ENCODE measurements around the gene TMEM50B. TPM values are rescaled to one million over a fixed set of nuclear protein-coding genes. Genes with fewer than 3 reads are reported as not detected.

Gene TMEM50B
- total and polyA plus RNA-seq, 2 experiments from 2014 or later: 25.1 to 26.1 TPM

DNA sequence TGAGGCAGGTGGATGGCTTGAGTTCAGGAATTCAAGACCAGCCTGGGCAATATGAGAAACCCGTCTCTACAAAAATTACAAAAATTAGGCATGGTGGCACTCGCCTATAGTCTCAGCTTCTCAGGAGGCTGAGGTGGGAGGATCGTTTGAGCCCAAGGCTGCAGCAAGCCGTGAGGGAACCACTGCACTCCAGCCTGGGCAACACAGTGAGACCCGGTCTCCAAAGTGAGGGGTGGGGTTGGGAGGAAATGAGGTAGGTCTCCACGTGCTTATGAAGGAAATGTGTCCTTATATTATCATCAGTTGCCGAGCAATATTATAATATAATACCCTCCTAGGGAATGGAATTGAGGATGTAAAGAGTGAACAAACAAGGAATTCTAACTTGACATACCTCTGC, 2.7 kb downstream of the TMEM50B start (continued):
- TF ChIP-seq STAT1 (IDR thresholded peaks at IDR 0.05; ENCODE audit: unreplicated experiment): no peak
- TF ChIP-seq, protein P1, sequence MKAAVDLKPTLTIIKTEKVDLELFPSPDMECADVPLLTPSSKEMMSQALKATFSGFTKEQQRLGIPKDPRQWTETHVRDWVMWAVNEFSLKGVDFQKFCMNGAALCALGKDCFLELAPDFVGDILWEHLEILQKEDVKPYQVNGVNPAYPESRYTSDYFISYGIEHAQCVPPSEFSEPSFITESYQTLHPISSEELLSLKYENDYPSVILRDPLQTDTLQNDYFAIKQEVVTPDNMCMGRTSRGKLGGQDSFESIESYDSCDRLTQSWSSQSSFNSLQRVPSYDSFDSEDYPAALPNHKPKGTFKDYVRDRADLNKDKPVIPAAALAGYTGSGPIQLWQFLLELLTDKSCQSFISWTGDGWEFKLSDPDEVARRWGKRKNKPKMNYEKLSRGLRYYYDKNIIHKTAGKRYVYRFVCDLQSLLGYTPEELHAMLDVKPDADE (IDR thresholded peaks at IDR 0.05): no peak
- no peak for TF ChIP-seq NANOG (IDR thresholded peaks at IDR 0.05; ENCODE audit: borderline replicate concordance)
- no peak for TF ChIP-seq JUNB (IDR thresholded peaks at IDR 0.05; ENCODE audit: unreplicated experiment)
- TF ChIP-seq, protein P2, sequence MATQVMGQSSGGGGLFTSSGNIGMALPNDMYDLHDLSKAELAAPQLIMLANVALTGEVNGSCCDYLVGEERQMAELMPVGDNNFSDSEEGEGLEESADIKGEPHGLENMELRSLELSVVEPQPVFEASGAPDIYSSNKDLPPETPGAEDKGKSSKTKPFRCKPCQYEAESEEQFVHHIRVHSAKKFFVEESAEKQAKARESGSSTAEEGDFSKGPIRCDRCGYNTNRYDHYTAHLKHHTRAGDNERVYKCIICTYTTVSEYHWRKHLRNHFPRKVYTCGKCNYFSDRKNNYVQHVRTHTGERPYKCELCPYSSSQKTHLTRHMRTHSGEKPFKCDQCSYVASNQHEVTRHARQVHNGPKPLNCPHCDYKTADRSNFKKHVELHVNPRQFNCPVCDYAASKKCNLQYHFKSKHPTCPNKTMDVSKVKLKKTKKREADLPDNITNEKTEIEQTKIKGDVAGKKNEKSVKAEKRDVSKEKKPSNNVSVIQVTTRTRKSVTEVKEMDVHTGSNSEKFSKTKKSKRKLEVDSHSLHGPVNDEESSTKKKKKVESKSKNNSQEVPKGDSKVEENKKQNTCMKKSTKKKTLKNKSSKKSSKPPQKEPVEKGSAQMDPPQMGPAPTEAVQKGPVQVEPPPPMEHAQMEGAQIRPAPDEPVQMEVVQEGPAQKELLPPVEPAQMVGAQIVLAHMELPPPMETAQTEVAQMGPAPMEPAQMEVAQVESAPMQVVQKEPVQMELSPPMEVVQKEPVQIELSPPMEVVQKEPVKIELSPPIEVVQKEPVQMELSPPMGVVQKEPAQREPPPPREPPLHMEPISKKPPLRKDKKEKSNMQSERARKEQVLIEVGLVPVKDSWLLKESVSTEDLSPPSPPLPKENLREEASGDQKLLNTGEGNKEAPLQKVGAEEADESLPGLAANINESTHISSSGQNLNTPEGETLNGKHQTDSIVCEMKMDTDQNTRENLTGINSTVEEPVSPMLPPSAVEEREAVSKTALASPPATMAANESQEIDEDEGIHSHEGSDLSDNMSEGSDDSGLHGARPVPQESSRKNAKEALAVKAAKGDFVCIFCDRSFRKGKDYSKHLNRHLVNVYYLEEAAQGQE (IDR thresholded peaks at IDR 0.05; ENCODE audit: unreplicated experiment): no peak
- TF ChIP-seq EZH2 (IDR thresholded peaks at IDR 0.05; ENCODE audit: low read depth, unreplicated experiment): no peak
- TF ChIP-seq EZH2phosphoT487 (IDR thresholded peaks at IDR 0.05; ENCODE audit: unreplicated experiment): no peak

DNA sequence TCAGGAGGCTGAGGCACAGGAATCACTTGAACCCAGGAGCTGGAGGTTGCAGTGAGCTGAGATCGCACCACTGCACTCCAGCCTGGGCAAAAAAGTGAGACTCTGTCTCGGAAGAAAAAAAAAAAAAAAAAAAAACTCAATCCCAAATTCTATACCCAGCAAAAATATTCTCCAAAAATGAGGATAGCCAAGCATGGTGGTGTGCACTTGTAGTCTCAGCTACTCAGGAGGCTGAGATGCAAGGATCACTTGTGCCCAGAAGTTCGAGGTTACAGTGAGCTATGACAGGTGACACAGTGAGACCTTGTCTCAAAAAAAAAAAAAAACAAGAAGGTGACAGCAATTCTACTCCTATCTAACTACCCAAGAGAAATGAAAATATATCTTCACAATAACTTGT, 6.4 kb downstream of the TMEM50B start:
- Mint-ChIP-seq H3K9me3 (no peaks in the 10 kb centered on the region), H3K27ac (no peak overlapping the region), H3K4me3 (no peak overlapping the region), H3K4me1 (peaks cover 2% of the 10 kb centered on the region; the same call in 2 of the 3 replicates), H3K36me3 (ENCODE audit: low read depth) (no peaks in the 10 kb centered on the region; the same call in 2 of the 3 replicates), H3K27me3 (ENCODE audit: insufficient read depth, low read depth, poor library complexity) (peaks cover 4% of the 10 kb centered on the region)
- no peak overlapping the region for H3K27ac ChIP-seq (ENCODE audit: low read depth)
- peaks cover 60% of the 10 kb centered on the region for H3K79me2 ChIP-seq (replicated peaks; ENCODE audit: insufficient read depth)
- no peaks in the 10 kb centered on the region for H3K36me3 ChIP-seq (ENCODE audit: insufficient read depth)
- TF ChIP-seq CREB1 (CRISPR knock-in tag; IDR thresholded peaks at IDR 0.05; ENCODE audit: low read depth) (no peak), ZNF331 (CRISPR knock-in tag; IDR thresholded peaks at IDR 0.05; ENCODE audit: low read depth) (no peak), POLR2AphosphoS5 (IDR thresholded peaks at IDR 0.05; ENCODE audit: low read depth) (no peak)
- TF ChIP-seq, protein P1 (IDR thresholded peaks at IDR 0.05): no peak
- H3K4me2 ChIP-seq: no peak overlapping the region
- H3K4me1 ChIP-seq (ENCODE audit: insufficient read depth): peaks cover 3% of the 10 kb centered on the region; the same call in 1 of the 2 replicates
- H3K27me3 ChIP-seq (ENCODE audit: insufficient read depth): no peaks in the 10 kb centered on the region
- no peak overlapping the region for H3K4me3 ChIP-seq
- H2AFZ ChIP-seq: no peak overlapping the region
- peaks cover 7% of the 10 kb centered on the region for H4K20me1 ChIP-seq (replicated peaks; ENCODE audit: insufficient read depth)
- ATAC-seq (no peak), DNase-seq (ENCODE audit: low spot score) (no peak)
- peaks cover 3% of the 10 kb centered on the region; the same call in 1 of the 2 replicates for H3F3A ChIP-seq (replicated peaks; ENCODE audit: low read depth)
- H3K9me2 ChIP-seq (ENCODE audit: insufficient read depth): no peaks in the 10 kb centered on the region

Measured in GM23338 (cell line).